Measurements from ENCODE around the gene RGS7.

GRCh38 chr1:241024834-241025233 is 332.2 kb downstream of the RGS7 start:
- TF ChIP-seq, protein P1, sequence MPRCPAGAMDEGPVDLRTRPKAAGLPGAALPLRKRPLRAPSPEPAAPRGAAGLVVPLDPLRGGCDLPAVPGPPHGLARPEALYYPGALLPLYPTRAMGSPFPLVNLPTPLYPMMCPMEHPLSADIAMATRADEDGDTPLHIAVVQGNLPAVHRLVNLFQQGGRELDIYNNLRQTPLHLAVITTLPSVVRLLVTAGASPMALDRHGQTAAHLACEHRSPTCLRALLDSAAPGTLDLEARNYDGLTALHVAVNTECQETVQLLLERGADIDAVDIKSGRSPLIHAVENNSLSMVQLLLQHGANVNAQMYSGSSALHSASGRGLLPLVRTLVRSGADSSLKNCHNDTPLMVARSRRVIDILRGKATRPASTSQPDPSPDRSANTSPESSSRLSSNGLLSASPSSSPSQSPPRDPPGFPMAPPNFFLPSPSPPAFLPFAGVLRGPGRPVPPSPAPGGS (IDR thresholded peaks at IDR 0.05) = no peak
- TF ChIP-seq CTCF (IDR thresholded peaks at IDR 0.05) = no peak
- TF ChIP-seq HMGXB4 (CRISPR knock-in tag; IDR thresholded peaks at IDR 0.05; ENCODE audit: borderline replicate concordance) = no peak
- TF ChIP-seq MAX (IDR thresholded peaks at IDR 0.05) = no peak
- TF ChIP-seq, protein P2, sequence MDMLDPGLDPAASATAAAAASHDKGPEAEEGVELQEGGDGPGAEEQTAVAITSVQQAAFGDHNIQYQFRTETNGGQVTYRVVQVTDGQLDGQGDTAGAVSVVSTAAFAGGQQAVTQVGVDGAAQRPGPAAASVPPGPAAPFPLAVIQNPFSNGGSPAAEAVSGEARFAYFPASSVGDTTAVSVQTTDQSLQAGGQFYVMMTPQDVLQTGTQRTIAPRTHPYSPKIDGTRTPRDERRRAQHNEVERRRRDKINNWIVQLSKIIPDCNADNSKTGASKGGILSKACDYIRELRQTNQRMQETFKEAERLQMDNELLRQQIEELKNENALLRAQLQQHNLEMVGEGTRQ (IDR thresholded peaks at IDR 0.05) = no peak
- TF ChIP-seq ESRRA (IDR thresholded peaks at IDR 0.05; ENCODE audit: borderline replicate concordance, low read length) = no peak
- TF ChIP-seq POLR2A (IDR thresholded peaks at IDR 0.05; ENCODE audit: low read length) = no peak
- no peak for TF ChIP-seq HOXB5 (CRISPR knock-in tag; IDR thresholded peaks at IDR 0.05)
- TF ChIP-seq ZFP36 (IDR thresholded peaks at IDR 0.05; ENCODE audit: borderline replicate concordance, partially characterized antibody) = no peak
- TF ChIP-seq KDM5A (IDR thresholded peaks at IDR 0.05) = no peak
- no peak for TF ChIP-seq HOXA7 (CRISPR knock-in tag; IDR thresholded peaks at IDR 0.05)
- no peak for TF ChIP-seq MAFK (IDR thresholded peaks at IDR 0.05; ENCODE audit: partially characterized antibody)
- TF ChIP-seq SREBF2 (IDR thresholded peaks at IDR 0.05) = no peak
